Measurements from ENCODE around the gene C1orf216.
A peak's percentile ranks its signal among the peaks of the same experiment; 100 is the strongest.
"Not testable (repeated sequence)": the region's sequence is repeated elsewhere in the genome, so short reads cannot be mapped to it uniquely, and the experiment has no call there.

The C1orf216 gene

GRCh38 chr1:35706846-35707600, 11.7 kb downstream of the C1orf216 start:
- peak in 3 of 5 experiments; percentile 11 to 58 (median 26) for DNase-seq

- no peak for DNase-seq
Observed at GRCh38 chr1:35702508-35702907, 16.2 kb downstream of the C1orf216 start.

- not testable (repeated sequence) for DNase-seq
Observed at GRCh38 chr1:35699152-35699551, 19.5 kb downstream of the C1orf216 start.

GRCh38 chr1:35692317-35692716, 26.4 kb downstream of the C1orf216 start:
- DNase-seq, result no peak

GRCh38 chr1:35691571-35692220, 27.0 kb downstream of the C1orf216 start:
- no peak for DNase-seq

GRCh38 chr1:35691080-35691479, 27.6 kb downstream of the C1orf216 start:
- DNase-seq, result no peak

- DNase-seq, result not testable (repeated sequence)
Observed at GRCh38 chr1:35690103-35690502, 28.6 kb downstream of the C1orf216 start.

- no peak for DNase-seq
Observed at GRCh38 chr1:35688161-35688560, 30.5 kb downstream of the C1orf216 start.

GRCh38 chr1:35683012-35683411, 35.7 kb downstream of the C1orf216 start:
- no peak for DNase-seq

- DNase-seq, result no peak
Observed at GRCh38 chr1:35680271-35680670, 38.4 kb downstream of the C1orf216 start.

- no peak for DNase-seq
Observed at GRCh38 chr1:35675773-35676172, 42.9 kb downstream of the C1orf216 start.

- DNase-seq, result no peak
Observed at GRCh38 chr1:35674111-35674510, 44.6 kb downstream of the C1orf216 start.

GRCh38 chr1:35672116-35672515, 46.6 kb downstream of the C1orf216 start:
- no peak for DNase-seq

GRCh38 chr1:35668506-35668905, 50.2 kb downstream of the C1orf216 start:
- no peak for DNase-seq

GRCh38 chr1:35666916-35667315, 51.8 kb downstream of the C1orf216 start:
- no peak for DNase-seq

GRCh38 chr1:35666216-35666615, 52.5 kb downstream of the C1orf216 start:
- no peak for DNase-seq
